MM.1S (cell line): ENCODE data around the gene VMP1.

ENCODE experiments used
- DNase-seq: peaks from one replicate; pipeline ENCODE4 v3.0.0-alpha.2; 2015
- H2AFZ ChIP-seq: fragments of 300-600 bp; sonication (generic); 2 replicates; pipeline ENCODE4 v1.6.0; 2016; ENCODE audit warnings: antibody characterized with exemption, low read length
- H3F3A ChIP-seq: fragments of 300-600 bp; sonication (generic); 2 replicates; pipeline ENCODE4 v1.6.1; 2016; ENCODE audit warnings: mild to moderate bottlenecking, antibody characterized with exemption, low read length, moderate library complexity, mixed read lengths; ENCODE audit not compliant: insufficient read depth
- H3K27ac ChIP-seq: fragments of 300-600 bp; sonication (generic); 2 replicates; pipeline ENCODE4 v1.5.1; 2016; ENCODE audit warnings: mild to moderate bottlenecking, low read length
- H3K27me3 ChIP-seq: fragments of 300-600 bp; sonication (generic); replicated peaks from 2 replicates; pipeline ENCODE4 v1.6.0; 2016; ENCODE audit warnings: low read length; ENCODE audit not compliant: insufficient read depth
- H3K36me3 ChIP-seq: fragments of 300-600 bp; sonication (generic); replicated peaks from 2 replicates; pipeline ENCODE4 v1.6.1; 2016; ENCODE audit warnings: mild to moderate bottlenecking, low read length, mixed read lengths; ENCODE audit not compliant: insufficient read depth
- H3K4me1 ChIP-seq: fragments of 300-600 bp; sonication (generic); 2 replicates; pipeline ENCODE4 v1.6.1; 2016; ENCODE audit warnings: low read length, mixed read lengths
- H3K4me2 ChIP-seq: fragments of 300-600 bp; sonication (generic); 2 replicates; pipeline ENCODE4 v1.6.0; 2016; ENCODE audit warnings: low read depth, low read length
- H3K4me3 ChIP-seq: fragments of 300-600 bp; sonication (generic); 2 replicates; pipeline ENCODE4 v1.5.1; 2016; ENCODE audit warnings: low read length, mixed read lengths
- H3K79me2 ChIP-seq: fragments of 300-600 bp; sonication (generic); 2 replicates; pipeline ENCODE4 v1.6.1; 2016; ENCODE audit warnings: mixed run types, low read length, mixed read lengths
- H3K9ac ChIP-seq: fragments of 300-600 bp; sonication (generic); 2 replicates; pipeline ENCODE4 v1.6.1; 2016; ENCODE audit warnings: low read length, mixed read lengths
- H3K9me2 ChIP-seq: fragments of 300-600 bp; sonication (generic); replicated peaks from 2 replicates; pipeline ENCODE4 v1.6.1; 2016; ENCODE audit warnings: mild to moderate bottlenecking, low read length, mixed read lengths; ENCODE audit not compliant: insufficient read depth
- H3K9me3 ChIP-seq: fragments of 300-600 bp; sonication (generic); replicated peaks from 2 replicates; pipeline ENCODE4 v1.6.1; 2016; ENCODE audit warnings: mild to moderate bottlenecking, low read length, mixed read lengths; ENCODE audit not compliant: insufficient read depth
- H4K20me1 ChIP-seq: fragments of 300-600 bp; sonication (generic); 2 replicates; pipeline ENCODE4 v1.6.1; 2016; ENCODE audit warnings: mild to moderate bottlenecking, low read length, moderate library complexity, mixed read lengths; ENCODE audit not compliant: insufficient read depth
- CTCF ChIP-seq: fragments of 300-600 bp; sonication (generic); IDR thresholded peaks from 2 replicates; pipeline ENCODE4 v1.5.1; 2016; ENCODE audit warnings: antibody characterized with exemption, low read length, mixed read lengths
- EZH2 ChIP-seq: fragments of 300-600 bp; sonication (generic); optimal IDR thresholded peaks from 2 replicates; pipeline ENCODE3; 2017; ENCODE audit warnings: low read depth, mild to moderate bottlenecking, antibody characterized with exemption, low read length, mixed read lengths
- EZH2phosphoT487 ChIP-seq: fragments of 300-600 bp; sonication (generic); IDR thresholded peaks from 2 replicates; pipeline ENCODE4 v1.6.1; 2018; ENCODE audit warnings: antibody characterized with exemption, low read length

VMP1 gene

GRCh38 chr17:59844884-59845594 is 137.6 kb downstream of the VMP1 start:
- Histone ChIP-seq H3K9ac (peak overlapping the region; percentile 56; the same call in 1 of the 2 replicates), H3K27ac (peak overlapping the region; percentile 93), H3K79me2 (no peaks in the 10 kb centered on the region), H3K4me3 (peak overlapping the region; percentile 13; the same call in 1 of the 2 replicates), H3K27me3 (no peaks in the 10 kb centered on the region), H3K4me2 (peak overlapping the region; percentile 63), H3K9me2 (no peaks in the 10 kb centered on the region), H4K20me1 (no peaks in the 10 kb centered on the region), H3F3A (peaks cover 35% of the 10 kb centered on the region), H3K9me3 (no peaks in the 10 kb centered on the region), H3K4me1 (peaks cover 36% of the 10 kb centered on the region), H3K36me3 (no peaks in the 10 kb centered on the region), H2AFZ (peak overlapping the region; percentile 27; the same call in 1 of the 2 replicates)
- no peak for DNase-seq
- TF ChIP-seq EZH2phosphoT487 (no peak), CTCF (no peak), EZH2 (no peak)

GRCh38 chr17:59845595-59846393 is 138.3 kb downstream of the VMP1 start:
- H3K9me2 ChIP-seq = no peaks in the 10 kb centered on the region
- 0 out of 2 replicates have a peak, but pooled peaks have one; percentile 6 for TF ChIP-seq CTCF
- TF ChIP-seq EZH2 = no peak
- H3K4me3 ChIP-seq = peak overlapping the region; percentile 13
- peaks cover 31% of the 10 kb centered on the region for H3K4me1 ChIP-seq
- no peaks in the 10 kb centered on the region for H4K20me1 ChIP-seq
- peak overlapping the region; percentile 27 for H2AFZ ChIP-seq
- no peaks in the 10 kb centered on the region for H3K9me3 ChIP-seq
- peaks cover 35% of the 10 kb centered on the region for H3F3A ChIP-seq
- peak overlapping the region; percentile 56 for H3K9ac ChIP-seq
- no peaks in the 10 kb centered on the region for H3K36me3 ChIP-seq
- peak; percentile 85 for DNase-seq
- H3K79me2 ChIP-seq = no peaks in the 10 kb centered on the region
- H3K27ac ChIP-seq = peak overlapping the region; percentile 93
- H3K4me2 ChIP-seq = peak overlapping the region; percentile 63
- H3K27me3 ChIP-seq = no peaks in the 10 kb centered on the region

GRCh38 chr17:59846394-59847165 is 139.1 kb downstream of the VMP1 start:
- peak overlapping the region; percentile 13 for H3K4me3 ChIP-seq
- peak overlapping the region; percentile 93 for H3K27ac ChIP-seq
- no peaks in the 10 kb centered on the region for H3K9me3 ChIP-seq
- H3K36me3 ChIP-seq = no peaks in the 10 kb centered on the region
- H2AFZ ChIP-seq = peak overlapping the region; percentile 46
- peak overlapping the region; percentile 56 for H3K9ac ChIP-seq
- peaks cover 35% of the 10 kb centered on the region for H3F3A ChIP-seq
- peak overlapping the region; percentile 63 for H3K4me2 ChIP-seq
- no peaks in the 10 kb centered on the region for H3K9me2 ChIP-seq
- TF ChIP-seq EZH2 = no peak
- no peak for TF ChIP-seq EZH2phosphoT487
- no peak for TF ChIP-seq CTCF
- no peaks in the 10 kb centered on the region for H3K79me2 ChIP-seq
- peak; percentile 84 for DNase-seq
- no peaks in the 10 kb centered on the region for H4K20me1 ChIP-seq
- peaks cover 31% of the 10 kb centered on the region for H3K4me1 ChIP-seq
- H3K27me3 ChIP-seq = no peaks in the 10 kb centered on the region
